HepG2 (cell line): Measurements from ENCODE around the gene TTBK1. TPM values are rescaled to one million over a fixed set of nuclear protein-coding genes. Genes with fewer than 3 reads are reported as not detected.

Source experiments
- ATF2 ChIP-seq: sonication (generic); formaldehyde crosslinking; IDR thresholded peaks from 2 replicates; pipeline ENCODE4 v1.4.0; 2020; ENCODE audit warnings: missing genetic modification reagents
- CC2D1A ChIP-seq: sonication (generic); formaldehyde crosslinking; IDR thresholded peaks from 2 replicates; pipeline ENCODE4 v1.8.1; 2023; ENCODE audit warnings: mild to moderate bottlenecking, missing genetic modification reagents
- HNRNPH1 ChIP-seq: fragments of 200-400 bp; formaldehyde crosslinking; optimal IDR thresholded peaks from 2 replicates; pipeline ENCODE3; 2017; ENCODE audit warnings: mild to moderate bottlenecking, low read depth, low read length
- KAT2B ChIP-seq: fragments of 150-350 bp; IDR thresholded peaks from 2 replicates; pipeline ENCODE4 v1.6.1; 2014; ENCODE audit warnings: low read depth, low read length, borderline replicate concordance
- MLX ChIP-seq: IDR thresholded peaks from 2 replicates; pipeline ENCODE4 v1.6.1; 2016
- MLXIP ChIP-seq: sonication (generic); formaldehyde crosslinking; IDR thresholded peaks from 2 replicates; pipeline ENCODE4 v1.9.0; 2021; ENCODE audit warnings: missing genetic modification reagents, borderline replicate concordance
- MTERF4 ChIP-seq: sonication (generic); formaldehyde crosslinking; IDR thresholded peaks from 2 replicates; pipeline ENCODE4 v1.8.0; 2023; ENCODE audit warnings: mild to moderate bottlenecking, missing genetic modification reagents
- PREB ChIP-seq: sonication (generic); formaldehyde crosslinking; IDR thresholded peaks from 2 replicates; pipeline ENCODE4 v1.4.0; 2020; ENCODE audit warnings: missing genetic modification reagents
- RBM39 ChIP-seq: fragments of 200-400 bp; formaldehyde crosslinking; IDR thresholded peaks from one replicate; pipeline ENCODE4 v1.6.1; 2018; ENCODE audit warnings: antibody characterized with exemption, mild to moderate bottlenecking, low read depth, low read length; ENCODE audit not compliant: poor library complexity, severe bottlenecking
- RELA ChIP-seq: sonication (generic); formaldehyde crosslinking; IDR thresholded peaks from 2 replicates; pipeline ENCODE4 v1.4.0; 2020; ENCODE audit warnings: missing genetic modification reagents
- RFX1 ChIP-seq: fragments of 450-650 bp; IDR thresholded peaks from 2 replicates; pipeline ENCODE4 v1.6.1; 2017
- SALL1 ChIP-seq: sonication (generic); formaldehyde crosslinking; IDR thresholded peaks from 2 replicates; pipeline ENCODE4 v1.8.0; 2022; ENCODE audit warnings: mild to moderate bottlenecking, missing genetic modification reagents
- TAF15 ChIP-seq: fragments of 200-400 bp; formaldehyde crosslinking; IDR thresholded peaks from one replicate; pipeline ENCODE4 v1.6.1; 2018; ENCODE audit warnings: mild to moderate bottlenecking, low read depth, low read length; ENCODE audit not compliant: poor library complexity, severe bottlenecking
- TSC22D2 ChIP-seq: sonication (generic); formaldehyde crosslinking; IDR thresholded peaks from 2 replicates; pipeline ENCODE4 v1.5.1; 2020; ENCODE audit warnings: missing genetic modification reagents, mild to moderate bottlenecking, borderline replicate concordance
- ZC3H4 ChIP-seq: sonication (generic); formaldehyde crosslinking; IDR thresholded peaks from 2 replicates; pipeline ENCODE4 v1.4.0; 2020; ENCODE audit warnings: missing genetic modification reagents, borderline replicate concordance
- ZFYVE20 ChIP-seq: sonication (generic); formaldehyde crosslinking; IDR thresholded peaks from 2 replicates; pipeline ENCODE4 v1.8.0; 2023; ENCODE audit warnings: low read depth, mild to moderate bottlenecking, moderate library complexity, missing genetic modification reagents, borderline replicate concordance
- ZNF501 ChIP-seq: sonication (generic); formaldehyde crosslinking; IDR thresholded peaks from 2 replicates; pipeline ENCODE4 v1.5.1; 2020; ENCODE audit warnings: mild to moderate bottlenecking, moderate library complexity, missing genetic modification reagents
- ZNF562 ChIP-seq: sonication (generic); formaldehyde crosslinking; IDR thresholded peaks from 2 replicates; pipeline ENCODE4 v1.8.0; 2022; ENCODE audit warnings: missing genetic modification reagents, borderline replicate concordance
- ZNF567 ChIP-seq: sonication (generic); formaldehyde crosslinking; IDR thresholded peaks from 2 replicates; pipeline ENCODE4 v1.8.1; 2023; ENCODE audit warnings: mild to moderate bottlenecking, missing genetic modification reagents, borderline replicate concordance
- ZNF790 ChIP-seq: sonication (generic); formaldehyde crosslinking; IDR thresholded peaks from 2 replicates; pipeline ENCODE4 v1.8.0; 2022; ENCODE audit warnings: missing genetic modification reagents, mild to moderate bottlenecking, borderline replicate concordance
- polyA plus RNA-seq, 8 experiments: library from polyadenylated mRNA; depleted of rRNA in 3 of 8; stranded (reverse) in 7 of 8; unstranded in 1 of 8; fragments of >200 nt; fragmentation: Illumina TruSeq in 4 of 8; extraction: Trizol in 4 of 8; gene quantifications; 2 replicates each; pipeline versions ENCODE4 v1.2.1 to v1.2.3, GENCODE V29; 2011 to 2016; ENCODE audit warnings: low read depth in 4 of 8, missing spikeins in 1 of 8, mixed read lengths in 1 of 8; ENCODE audit not compliant: insufficient read depth in 1 of 8
- total RNA-seq, 5 experiments: library from RNA; depleted of rRNA; stranded (reverse); fragments of >200 nt; fragmentation: Illumina TruSeq; extraction: Trizol; gene quantifications; 2 replicates each; pipeline ENCODE4 v1.2.3, GENCODE V29; 2016; ENCODE audit warnings: low read depth in 1 of 5

Gene TTBK1
- total and polyA plus RNA-seq, 2 of the 13 experiments (the other 11 are each of a cell fraction or from before 2014, with no cell fraction given), result 0.24 to 0.33 TPM

GRCh38 chr6:43274916-43275597, 31.8 kb downstream of the TTBK1 start (continued):
- TF ChIP-seq RBM39 (peak; percentile 52), PREB (CRISPR knock-in tag) (0 out of 2 replicates have a peak, but pooled peaks have one; percentile 36), SALL1 (CRISPR knock-in tag) (peak; percentile 92), ZC3H4 (CRISPR knock-in tag) (no peak), ZNF562 (CRISPR knock-in tag) (no peak), CC2D1A (CRISPR knock-in tag) (0 out of 2 replicates have a peak, but pooled peaks have one; percentile 74), KAT2B (no peak), ATF2 (CRISPR knock-in tag) (peak; percentile 47; the same call in 1 of the 2 replicates), ZNF501 (peak; percentile 46; the same call in 1 of the 2 replicates), ZNF790 (peak; percentile 73; the same call in 1 of the 2 replicates), MLX (CRISPR knock-in tag) (peak; percentile 43; the same call in 1 of the 2 replicates), HNRNPH1 (peak; percentile 30), ZNF567 (CRISPR knock-in tag) (no peak), TAF15 (no peak), TSC22D2 (CRISPR knock-in tag) (peak; percentile 9; the same call in 1 of the 2 replicates), RFX1 (no peak), RELA (no peak), MTERF4 (CRISPR knock-in tag) (peak; percentile 58; the same call in 1 of the 2 replicates), ZFYVE20 (CRISPR knock-in tag) (no peak; the same call in 1 of the 2 replicates), MLXIP (peak; percentile 76; the same call in 1 of the 2 replicates)
